IPS-20b (cell line): ENCODE results near the gene ACOXL.
"Not testable (repeated sequence)": the region's sequence is repeated elsewhere in the genome, so short reads cannot be mapped to it uniquely, and the experiment has no call there.

Source experiments
- H3K27ac ChIP-seq: one replicate; pipeline ENCODE4 v1.5.1; 2013; ENCODE audit warnings: low read length
- H3K27me3 ChIP-seq: 2 replicates; pipeline ENCODE4 v1.6.1; 2013; ENCODE audit warnings: mild to moderate bottlenecking, low read length, inconsistent platforms; ENCODE audit not compliant: insufficient read depth
- H3K36me3 ChIP-seq: 2 replicates; pipeline ENCODE4 v1.6.1; 2013; ENCODE audit warnings: low read depth, mild to moderate bottlenecking, inconsistent platforms, low read length, moderate library complexity; ENCODE audit not compliant: insufficient read depth
- H3K4me1 ChIP-seq: 2 replicates; pipeline ENCODE4 v1.6.1; 2013; ENCODE audit warnings: mild to moderate bottlenecking, control low read depth, inconsistent platforms, low read length, moderate library complexity; ENCODE audit not compliant: insufficient read depth
- H3K4me3 ChIP-seq: 2 replicates; pipeline ENCODE4 v1.5.1; 2013; ENCODE audit warnings: mild to moderate bottlenecking, low read length, inconsistent platforms
- H3K9ac ChIP-seq: 2 replicates; pipeline ENCODE4 v1.6.1; 2013; ENCODE audit warnings: low read depth, mild to moderate bottlenecking, inconsistent platforms, low read length, moderate library complexity
- H3K9me3 ChIP-seq: 2 replicates; pipeline ENCODE4 v1.6.1; 2013; ENCODE audit warnings: mild to moderate bottlenecking, low read depth, low read length, inconsistent platforms; ENCODE audit not compliant: insufficient read depth

Gene ACOXL

DNA sequence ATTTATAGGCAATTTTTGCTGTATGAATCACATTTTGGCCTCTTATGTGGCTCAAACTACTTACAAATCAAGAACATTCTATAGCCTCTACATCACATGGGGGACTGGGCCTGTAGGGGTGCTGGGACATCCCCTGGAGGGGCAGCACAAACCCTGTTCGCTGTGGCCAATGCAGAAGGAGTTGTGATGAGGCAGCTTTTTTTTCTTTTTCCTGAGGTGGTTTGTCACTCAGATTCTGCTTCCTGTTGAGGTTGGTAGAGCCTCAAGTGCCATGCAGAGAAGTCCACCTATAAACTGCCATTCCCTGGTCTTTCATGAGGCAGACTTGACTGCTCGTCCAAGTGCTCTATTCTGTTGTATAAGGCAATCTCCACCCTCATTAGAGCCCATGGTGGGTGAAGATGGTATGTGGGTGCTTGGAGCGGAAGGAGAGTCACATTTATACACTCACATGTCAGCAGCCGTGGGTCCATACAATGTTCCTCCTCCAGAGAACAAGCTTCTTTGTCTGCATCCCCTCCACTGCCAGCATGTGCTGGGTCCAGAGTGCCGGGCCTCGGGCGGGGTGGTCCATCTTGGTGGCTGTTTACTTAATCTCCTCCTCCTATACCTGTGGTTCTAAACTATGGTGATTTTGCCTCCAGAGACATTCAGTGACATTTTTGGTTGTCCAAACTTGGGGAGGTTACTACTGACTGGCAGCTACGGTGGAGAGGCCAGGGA, 120.3 kb downstream of the ACOXL start:
- H3K4me1 ChIP-seq: no peaks in the 10 kb centered on the region; the same call in 1 of the 2 replicates
- H3K27ac ChIP-seq: no peak overlapping the region
- H3K9ac ChIP-seq: no peak overlapping the region
- H3K27me3 ChIP-seq: no peaks in the 10 kb centered on the region
- H3K9me3 ChIP-seq: no peaks in the 10 kb centered on the region; the same call in 1 of the 2 replicates
- no peaks in the 10 kb centered on the region for H3K36me3 ChIP-seq
- H3K4me3 ChIP-seq: no peak overlapping the region

DNA sequence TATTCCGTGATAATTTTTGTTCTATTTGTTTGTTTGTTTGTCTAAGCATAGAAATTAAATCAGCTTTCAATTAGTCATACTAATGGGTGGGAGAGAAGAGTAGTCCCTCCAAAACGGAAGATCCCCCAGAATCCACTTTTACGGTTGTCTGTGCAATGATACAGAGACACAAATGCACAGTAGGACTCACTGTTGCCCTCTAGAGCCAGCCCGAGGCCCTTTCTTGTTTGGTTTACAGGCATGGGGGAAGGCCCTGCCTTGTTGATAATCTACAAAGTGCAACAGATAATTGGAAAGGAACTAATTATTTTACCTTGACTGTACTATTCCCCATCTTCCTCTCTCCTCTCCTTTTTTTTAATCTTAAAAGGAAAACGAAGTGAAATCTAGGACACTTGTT, 121.1 kb downstream of the ACOXL start:
- no peaks in the 10 kb centered on the region for H3K36me3 ChIP-seq
- no peak overlapping the region for H3K27ac ChIP-seq
- no peak overlapping the region for H3K9ac ChIP-seq
- H3K4me3 ChIP-seq: no peak overlapping the region
- H3K27me3 ChIP-seq: no peaks in the 10 kb centered on the region
- H3K9me3 ChIP-seq: no peaks in the 10 kb centered on the region; the same call in 1 of the 2 replicates
- H3K4me1 ChIP-seq: peaks cover 6% of the 10 kb centered on the region; the same call in 1 of the 2 replicates

DNA sequence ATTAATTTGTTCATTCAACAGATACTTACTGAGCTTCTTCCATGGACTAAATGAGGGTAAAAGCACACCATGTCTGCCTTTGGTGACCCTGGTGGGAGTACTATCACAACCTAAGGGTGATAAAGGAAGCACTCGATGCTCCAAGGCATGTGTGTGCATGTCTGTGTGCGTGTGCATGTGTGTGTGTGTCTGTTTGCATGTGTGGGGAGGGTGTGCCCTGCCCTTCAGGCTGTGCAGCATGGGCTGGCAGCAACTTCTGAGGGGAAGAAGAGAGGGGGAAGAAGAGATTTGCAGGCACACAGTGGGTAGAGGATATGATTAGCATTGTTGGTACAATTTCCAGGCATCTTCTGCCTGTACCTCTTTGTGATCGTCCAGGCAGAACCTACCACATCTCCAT, 121.6 kb downstream of the ACOXL start:
- H3K9me3 ChIP-seq: no peaks in the 10 kb centered on the region; the same call in 1 of the 2 replicates
- H3K9ac ChIP-seq: no peak overlapping the region
- no peaks in the 10 kb centered on the region for H3K36me3 ChIP-seq
- no peaks in the 10 kb centered on the region for H3K27me3 ChIP-seq
- H3K4me3 ChIP-seq: no peak overlapping the region
- no peak overlapping the region for H3K27ac ChIP-seq
- peaks cover 10% of the 10 kb centered on the region; the same call in 1 of the 2 replicates for H3K4me1 ChIP-seq

DNA sequence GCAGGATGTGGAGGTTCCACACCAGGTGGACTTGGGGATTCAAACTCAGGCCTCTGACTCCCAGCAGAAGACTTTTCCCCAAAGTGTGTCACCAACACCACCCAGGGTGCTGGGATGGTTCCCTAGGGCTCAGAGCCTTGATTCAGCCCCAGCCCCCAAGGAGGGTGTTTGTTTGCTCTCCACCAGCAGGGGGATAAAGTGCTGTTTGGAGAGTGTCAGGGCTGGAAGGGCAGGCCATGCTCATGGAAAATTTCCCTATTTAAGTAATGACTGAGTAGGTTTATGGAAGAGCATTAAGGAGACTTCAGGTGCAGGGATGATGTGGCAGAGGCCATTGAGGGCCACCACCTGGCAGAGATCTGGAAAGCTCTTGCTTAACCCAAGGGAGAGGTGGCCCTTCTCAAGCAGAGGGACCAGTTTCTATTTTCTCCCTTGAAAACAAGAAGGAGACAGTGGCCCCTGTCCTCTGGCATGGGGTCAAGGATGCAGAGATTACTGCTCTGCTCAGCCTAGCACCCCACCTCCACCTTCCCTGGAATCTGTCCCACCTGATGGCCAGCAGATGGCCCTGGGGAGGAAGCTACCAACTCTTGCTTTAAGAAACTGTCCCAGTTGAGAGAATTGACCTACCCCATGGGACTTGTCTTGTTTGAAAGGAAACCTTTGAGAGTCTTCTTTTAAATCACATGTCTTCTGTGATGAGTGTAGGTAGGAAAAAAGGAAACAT, 122.1 kb downstream of the ACOXL start:
- Histone ChIP-seq H3K4me3 (no peak overlapping the region), H3K4me1 (peaks cover 15% of the 10 kb centered on the region; the same call in 1 of the 2 replicates), H3K27me3 (no peaks in the 10 kb centered on the region), H3K36me3 (no peaks in the 10 kb centered on the region), H3K9me3 (no peaks in the 10 kb centered on the region; the same call in 1 of the 2 replicates), H3K27ac (no peak overlapping the region), H3K9ac (no peak overlapping the region)

DNA sequence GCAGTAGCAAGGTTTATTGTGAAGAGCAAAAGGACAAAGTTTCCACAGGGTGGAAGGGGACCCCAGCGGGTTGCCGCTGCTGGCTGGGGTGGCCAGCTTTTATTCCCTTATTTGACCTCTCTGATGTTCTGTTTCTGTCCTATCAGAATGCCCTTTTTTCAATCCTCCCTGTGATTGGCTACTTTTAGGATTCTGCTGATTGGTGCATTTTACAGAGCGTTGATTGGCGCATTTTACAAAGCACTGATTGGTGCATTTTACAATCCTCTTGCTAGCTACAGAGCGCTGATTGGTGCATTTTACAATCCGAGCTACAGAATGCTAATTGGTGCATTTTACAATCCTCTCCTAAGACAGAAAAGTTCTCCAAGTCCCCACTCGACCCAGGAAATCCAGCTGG, 123.5 kb downstream of the ACOXL start:
- H3K9ac ChIP-seq, H3K9me3 ChIP-seq, H3K27me3 ChIP-seq, H3K36me3 ChIP-seq, H3K4me3 ChIP-seq, H3K27ac ChIP-seq: not testable (repeated sequence)
- H3K4me1 ChIP-seq: peaks cover 20% of the 10 kb centered on the region; the same call in 1 of the 2 replicates

DNA sequence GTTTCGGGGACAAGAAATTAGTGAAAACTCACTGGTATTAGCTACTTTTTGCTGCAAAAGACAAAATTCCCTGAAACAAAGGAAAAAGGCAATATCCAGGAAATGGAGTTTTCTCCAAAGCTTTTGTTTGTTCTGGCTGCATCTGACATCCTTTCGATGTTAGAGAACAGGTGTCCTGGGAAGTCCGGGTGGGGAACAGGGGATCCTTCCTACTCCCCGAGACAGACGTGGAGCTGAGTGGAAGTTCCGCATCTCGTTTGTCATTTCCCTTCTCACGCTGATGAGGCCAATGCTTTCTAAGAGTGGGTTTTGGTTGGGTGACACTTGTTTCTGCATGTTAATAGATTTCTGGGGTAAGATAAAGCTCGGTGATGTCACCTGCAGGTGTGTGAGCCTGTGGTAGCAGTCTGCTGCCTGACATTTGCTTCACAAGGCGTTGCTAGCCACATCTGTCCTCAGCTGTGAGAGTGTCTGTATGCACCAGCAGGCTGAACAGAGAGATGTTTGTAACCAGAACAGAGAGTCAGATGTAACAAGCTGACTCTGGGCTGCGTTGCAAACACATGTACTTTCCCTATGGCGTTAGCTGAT, 125.9 kb downstream of the ACOXL start:
- H3K27me3 ChIP-seq: no peaks in the 10 kb centered on the region
- H3K9me3 ChIP-seq: no peaks in the 10 kb centered on the region; the same call in 1 of the 2 replicates
- H3K4me1 ChIP-seq: peaks cover 20% of the 10 kb centered on the region; the same call in 1 of the 2 replicates
- H3K36me3 ChIP-seq: 0 out of 2 replicates have a peak, but pooled peaks cover 4% of the 10 kb centered on the region
- H3K9ac ChIP-seq: no peak overlapping the region
- no peak overlapping the region for H3K27ac ChIP-seq
- no peak overlapping the region for H3K4me3 ChIP-seq

DNA sequence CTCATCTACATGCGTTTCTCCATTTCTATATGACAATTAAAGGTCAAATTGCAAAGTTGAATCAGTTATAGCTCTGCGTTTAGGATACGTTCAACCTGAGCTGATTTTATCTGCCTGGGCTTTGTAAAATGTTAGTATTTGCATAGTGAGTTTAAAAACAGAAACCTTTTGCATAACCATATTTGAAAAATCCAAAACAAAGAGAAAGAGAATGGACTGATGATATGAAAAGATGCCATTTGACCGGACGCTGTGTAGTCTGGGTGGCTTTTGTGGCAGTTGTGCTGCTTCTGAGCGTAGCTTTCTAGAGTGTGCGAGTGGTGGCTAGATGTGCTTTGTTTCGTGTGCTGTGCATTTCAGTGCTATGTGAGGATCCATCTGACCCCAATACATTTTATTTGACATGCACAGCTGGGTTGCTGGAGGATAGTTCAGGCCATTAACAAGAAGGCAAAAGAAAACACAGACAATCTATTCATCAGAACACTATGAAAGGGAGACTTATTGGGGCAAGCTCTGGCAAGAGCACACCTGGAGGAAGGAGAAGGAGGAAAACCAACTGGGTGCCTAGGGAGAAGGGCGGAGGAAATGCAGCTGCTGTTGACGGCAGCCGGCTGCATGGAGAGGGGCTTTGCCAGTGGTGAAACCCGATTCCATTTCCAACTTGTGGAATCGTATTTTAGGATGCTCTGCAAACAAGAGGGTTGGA, 126.8 kb downstream of the ACOXL start:
- H3K36me3 ChIP-seq: 0 out of 2 replicates have a peak, but pooled peaks cover 4% of the 10 kb centered on the region
- peaks cover 20% of the 10 kb centered on the region; the same call in 1 of the 2 replicates for H3K4me1 ChIP-seq
- H3K9ac ChIP-seq: no peak overlapping the region
- H3K9me3 ChIP-seq: no peaks in the 10 kb centered on the region; the same call in 1 of the 2 replicates
- H3K27me3 ChIP-seq: no peaks in the 10 kb centered on the region
- H3K27ac ChIP-seq: no peak overlapping the region
- H3K4me3 ChIP-seq: no peak overlapping the region

DNA sequence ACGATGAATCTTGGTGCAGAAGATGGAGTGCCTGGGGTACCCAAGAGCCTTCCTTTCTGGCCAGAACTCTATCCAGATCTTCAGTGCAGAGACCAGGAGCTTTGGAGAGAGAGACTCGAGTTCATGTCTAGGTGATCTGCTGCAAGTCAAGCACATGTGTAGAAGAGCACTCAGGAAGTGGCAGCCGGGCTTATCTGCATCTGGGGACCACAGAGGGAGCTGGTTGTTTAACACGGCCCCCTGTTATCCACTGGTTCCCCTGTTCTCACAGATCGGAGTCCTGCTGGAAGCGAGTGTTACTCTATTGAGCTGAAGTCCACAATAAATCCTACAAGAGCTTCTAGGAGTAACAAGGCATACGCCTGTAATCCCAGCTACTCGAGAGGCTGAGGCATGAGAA, 128.3 kb downstream of the ACOXL start:
- Histone ChIP-seq H3K27me3 (no peaks in the 10 kb centered on the region), H3K36me3 (0 out of 2 replicates have a peak, but pooled peaks cover 4% of the 10 kb centered on the region), H3K9me3 (no peaks in the 10 kb centered on the region; the same call in 1 of the 2 replicates), H3K4me1 (peaks cover 27% of the 10 kb centered on the region), H3K27ac (no peak overlapping the region), H3K4me3 (no peak overlapping the region), H3K9ac (no peak overlapping the region)

DNA sequence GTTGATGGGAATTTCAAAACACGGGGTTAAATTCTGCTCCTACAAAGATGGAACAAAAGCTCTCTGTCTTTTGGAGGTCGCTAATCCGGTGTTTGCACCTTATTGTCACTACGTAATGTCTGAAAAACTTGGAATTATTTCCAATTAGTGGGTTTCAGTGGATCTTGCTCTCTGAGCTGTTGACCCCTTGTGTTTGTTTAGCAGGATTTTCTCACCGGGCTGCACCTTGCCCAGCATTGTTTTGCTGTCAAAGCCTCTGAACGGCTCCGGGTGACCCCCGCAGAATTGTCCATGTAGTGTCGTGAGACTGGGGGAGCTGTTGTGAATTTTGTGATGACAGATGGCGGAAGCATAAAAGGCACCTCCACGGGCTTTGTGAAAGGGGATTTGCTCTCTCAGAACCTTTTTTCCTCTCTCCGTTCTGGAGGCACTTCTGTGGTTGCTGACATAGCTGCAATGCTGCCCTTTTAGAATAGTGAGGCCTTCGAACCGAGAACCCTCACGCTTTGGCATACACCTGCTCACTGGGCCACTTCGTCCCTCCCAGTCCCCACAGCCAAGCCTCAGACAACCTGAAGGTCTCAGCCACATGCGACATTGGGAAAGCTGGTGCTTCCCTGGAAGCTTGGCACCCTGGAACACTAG, 129.4 kb downstream of the ACOXL start:
- 0 out of 2 replicates have a peak, but pooled peaks cover 4% of the 10 kb centered on the region for H3K36me3 ChIP-seq
- H3K27me3 ChIP-seq: no peaks in the 10 kb centered on the region
- no peaks in the 10 kb centered on the region for H3K9me3 ChIP-seq
- H3K4me1 ChIP-seq: peaks cover 29% of the 10 kb centered on the region
- no peak overlapping the region for H3K9ac ChIP-seq
- no peak overlapping the region for H3K4me3 ChIP-seq
- no peak overlapping the region for H3K27ac ChIP-seq

DNA sequence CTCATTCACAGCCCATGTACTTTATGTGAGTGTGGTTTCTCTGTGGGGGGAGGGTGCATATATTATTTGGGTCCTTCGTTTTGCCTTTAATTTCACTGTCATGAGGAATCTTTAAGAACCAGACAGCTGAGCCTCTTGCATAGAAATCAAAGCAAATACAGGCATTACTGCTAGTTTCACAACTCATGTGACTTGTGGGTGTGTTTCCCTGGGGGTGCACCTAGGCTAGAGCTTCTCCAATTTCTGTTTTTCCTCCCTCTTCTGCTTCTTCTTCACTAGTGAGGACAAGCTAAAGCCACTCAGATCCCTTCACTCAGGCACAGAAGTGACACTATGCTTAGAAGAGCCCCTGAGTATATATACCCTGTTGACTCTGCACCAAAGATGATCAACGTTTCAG, 131.4 kb downstream of the ACOXL start:
- Histone ChIP-seq H3K9me3 (no peaks in the 10 kb centered on the region), H3K9ac (no peak overlapping the region), H3K27ac (no peak overlapping the region), H3K4me1 (peaks cover 21% of the 10 kb centered on the region), H3K27me3 (no peaks in the 10 kb centered on the region), H3K4me3 (no peak overlapping the region), H3K36me3 (0 out of 2 replicates have a peak, but pooled peaks cover 4% of the 10 kb centered on the region)

DNA sequence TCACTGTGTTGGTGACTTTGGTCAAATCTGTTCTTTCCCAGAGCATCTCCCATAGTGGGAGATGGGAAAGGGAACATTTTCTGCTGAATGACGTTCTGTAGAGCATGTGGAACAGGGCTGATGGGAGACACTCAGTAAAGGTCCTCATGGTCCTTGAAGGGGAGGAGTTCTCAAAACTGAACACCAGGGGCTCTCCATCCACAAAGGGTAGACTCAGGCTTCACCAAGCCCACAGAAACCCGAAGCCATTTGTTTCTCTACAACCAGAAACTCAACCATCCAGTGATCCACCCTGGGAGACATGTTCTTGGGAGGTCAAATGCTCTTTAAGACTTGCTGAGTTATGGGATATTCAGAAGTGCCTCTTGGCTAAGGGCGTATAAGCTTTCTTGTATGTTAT, 131.8 kb downstream of the ACOXL start:
- H3K27ac ChIP-seq: no peak overlapping the region
- 0 out of 2 replicates have a peak, but pooled peaks cover 4% of the 10 kb centered on the region for H3K36me3 ChIP-seq
- H3K9ac ChIP-seq: no peak overlapping the region
- H3K9me3 ChIP-seq: no peaks in the 10 kb centered on the region
- H3K4me1 ChIP-seq: peaks cover 17% of the 10 kb centered on the region
- H3K27me3 ChIP-seq: no peaks in the 10 kb centered on the region
- H3K4me3 ChIP-seq: no peak overlapping the region
